T-helper 1 cell (primary cell): ENCODE results near the gene LRRC8E.

Experiments used
- DNase-seq, 5 donors: peaks; one replicate each; pipeline ENCODE4 v3.0.0-alpha.2; 2012 to 2020

The LRRC8E gene

DNA sequence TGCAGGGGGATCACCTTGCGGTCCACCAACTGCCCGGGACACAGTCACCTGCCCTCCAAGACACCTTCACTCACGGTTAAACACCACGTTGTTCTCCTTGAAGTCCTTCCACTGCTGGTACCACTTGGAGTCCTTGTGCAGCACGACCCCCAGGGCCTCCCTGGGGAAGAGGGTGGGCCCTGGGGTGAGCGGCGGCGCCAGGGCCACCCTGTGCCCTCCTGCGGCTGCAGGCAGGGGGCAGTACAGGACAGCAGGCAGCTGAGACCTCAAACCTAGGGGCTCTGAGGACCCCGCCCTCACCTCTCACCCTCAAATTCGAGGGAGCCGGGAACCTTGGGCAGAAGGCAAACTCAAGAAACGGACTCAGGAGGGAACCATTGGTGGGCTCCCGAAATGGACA is 45.1 kb downstream of the LRRC8E start:
- no peak for DNase-seq

DNA sequence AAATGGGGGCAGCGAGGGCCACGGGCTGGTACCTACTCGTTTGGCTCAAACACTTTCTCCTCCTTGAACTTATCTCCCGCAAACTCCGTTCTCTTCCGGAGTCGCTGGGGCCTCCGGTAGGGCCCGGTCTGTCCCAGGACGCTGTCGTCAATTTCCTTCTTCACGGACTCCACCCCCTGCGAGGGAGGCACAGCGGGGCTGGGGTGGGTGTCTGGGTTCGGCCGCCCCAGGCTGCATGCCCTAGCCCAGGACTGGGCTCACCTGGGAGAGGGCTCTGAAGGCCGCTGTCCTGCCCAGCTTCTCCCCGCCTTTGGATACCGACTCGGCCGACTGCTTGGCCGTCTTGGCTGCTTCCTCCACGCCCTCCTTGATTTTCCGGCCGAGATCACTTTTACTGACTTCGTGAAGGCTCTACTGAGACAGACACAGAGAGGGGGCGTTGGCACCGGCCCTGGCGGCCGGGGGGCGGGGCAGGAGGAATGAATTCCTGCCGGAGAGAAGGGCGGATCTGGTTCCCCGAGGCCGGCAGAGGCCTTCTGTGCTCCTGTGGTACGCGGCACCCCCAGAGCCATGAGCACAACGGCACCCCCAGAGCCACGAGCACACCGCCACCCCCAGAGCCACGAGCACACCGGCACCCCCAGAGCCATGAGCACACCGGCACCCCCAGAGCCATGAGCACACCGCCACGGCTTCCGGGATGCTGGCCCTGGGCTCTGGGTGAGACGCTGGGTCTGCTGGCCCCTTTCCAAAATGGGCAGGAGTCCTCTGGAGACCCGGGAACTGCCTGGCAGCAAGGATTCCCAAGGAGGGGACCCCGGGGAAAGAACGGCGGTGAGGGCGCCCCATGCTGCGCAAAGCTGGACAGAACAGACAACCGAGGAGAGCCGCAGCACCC is 45.8 kb downstream of the LRRC8E start:
- DNase-seq = no peak

DNA sequence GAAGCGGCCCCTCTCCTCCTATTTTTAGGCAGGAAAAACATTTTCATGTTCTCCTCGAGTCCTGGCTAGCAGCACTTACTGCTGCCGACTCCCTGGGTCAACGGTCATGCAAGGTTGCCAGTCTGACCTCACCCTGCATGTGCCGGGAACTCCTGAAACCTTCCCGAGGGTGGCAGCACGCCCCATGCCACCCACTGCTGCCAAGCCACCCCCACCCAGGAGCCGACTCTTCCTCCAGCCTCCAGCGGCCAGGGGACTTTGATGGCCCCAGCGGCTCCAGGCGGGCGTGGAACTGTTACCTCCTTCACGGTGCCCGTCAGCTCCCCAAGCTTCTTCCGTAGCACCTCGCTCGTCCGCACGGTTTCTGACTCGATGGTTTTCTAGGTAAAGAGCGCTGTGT is 46.5 kb downstream of the LRRC8E start:
- DNase-seq = no peak

DNA sequence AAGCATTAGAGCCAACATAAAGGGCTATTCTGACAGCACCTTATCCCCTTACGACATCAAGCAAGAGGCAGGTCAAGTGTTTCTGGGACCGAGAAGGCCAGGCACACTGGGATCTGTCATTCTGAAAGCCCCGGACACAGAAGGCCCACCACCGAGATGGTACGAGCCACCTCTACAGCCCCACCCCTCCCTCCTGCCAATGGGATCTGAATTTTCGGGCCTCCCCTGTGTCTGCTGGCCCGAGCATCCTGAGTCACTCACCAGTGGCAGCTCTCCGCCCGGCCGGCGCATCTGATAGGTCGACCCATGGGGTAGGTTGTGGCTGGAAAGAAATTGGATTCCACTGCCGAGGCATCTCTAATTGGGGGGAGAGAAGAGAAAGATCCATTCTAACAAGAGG is 52.5 kb downstream of the LRRC8E start:
- DNase-seq = no peak

DNA sequence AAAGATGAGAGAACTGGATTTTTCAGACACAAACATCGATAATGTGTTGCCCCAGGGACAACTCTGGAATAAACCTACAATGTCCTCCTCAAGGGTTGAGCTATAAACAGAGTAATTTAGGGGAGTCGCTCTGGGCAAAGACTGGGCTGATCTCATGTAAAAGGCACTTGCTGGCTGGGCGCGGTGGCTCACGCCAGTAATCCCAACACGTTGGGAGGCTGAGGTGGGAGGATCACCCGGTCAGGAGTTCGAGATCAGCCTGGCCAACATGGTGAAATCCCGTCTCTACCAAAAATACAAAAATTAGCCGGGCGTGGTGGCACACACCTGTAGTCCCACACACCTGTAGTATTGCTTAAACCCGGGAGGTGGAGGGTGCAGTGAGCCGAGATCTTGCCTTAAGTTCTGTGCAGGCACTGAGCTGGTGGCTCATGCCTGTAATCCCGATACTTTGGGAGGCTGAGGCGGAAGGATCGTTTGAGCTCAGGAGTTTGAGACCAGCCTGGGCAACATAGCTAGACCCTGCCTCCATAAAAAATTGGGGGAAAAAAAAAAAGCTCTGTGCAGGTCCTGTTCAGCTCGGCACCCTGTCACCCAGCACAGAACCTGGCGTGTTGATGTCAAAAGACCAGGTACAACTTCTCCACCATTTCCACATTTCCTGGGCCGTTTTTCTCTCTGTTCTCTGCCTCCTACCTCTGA is 53.7 kb downstream of the LRRC8E start:
- no peak for DNase-seq

DNA sequence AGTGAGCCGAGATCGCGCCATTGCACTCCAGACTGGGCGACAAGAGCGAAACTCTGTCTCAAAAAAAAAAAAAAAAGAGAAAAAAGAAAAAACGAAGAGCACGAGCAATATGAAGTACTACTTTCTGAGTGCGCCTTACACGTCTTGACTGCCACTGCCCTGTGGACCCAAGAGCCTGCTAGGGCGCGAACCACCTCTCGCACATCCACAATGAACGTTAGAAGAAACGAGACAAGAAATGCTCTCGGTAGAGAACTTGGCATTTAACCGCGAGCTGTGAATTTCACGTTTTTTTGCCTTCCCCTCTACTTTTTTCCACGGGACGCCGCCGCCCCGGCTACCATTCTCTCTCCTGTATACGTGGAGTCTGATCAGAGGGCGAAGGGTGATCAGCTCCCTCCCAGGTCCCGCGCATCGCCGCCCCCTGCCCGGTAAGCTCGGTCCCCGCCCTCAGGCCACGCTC is 54.7 kb downstream of the LRRC8E start:
- DNase-seq = no peak

DNA sequence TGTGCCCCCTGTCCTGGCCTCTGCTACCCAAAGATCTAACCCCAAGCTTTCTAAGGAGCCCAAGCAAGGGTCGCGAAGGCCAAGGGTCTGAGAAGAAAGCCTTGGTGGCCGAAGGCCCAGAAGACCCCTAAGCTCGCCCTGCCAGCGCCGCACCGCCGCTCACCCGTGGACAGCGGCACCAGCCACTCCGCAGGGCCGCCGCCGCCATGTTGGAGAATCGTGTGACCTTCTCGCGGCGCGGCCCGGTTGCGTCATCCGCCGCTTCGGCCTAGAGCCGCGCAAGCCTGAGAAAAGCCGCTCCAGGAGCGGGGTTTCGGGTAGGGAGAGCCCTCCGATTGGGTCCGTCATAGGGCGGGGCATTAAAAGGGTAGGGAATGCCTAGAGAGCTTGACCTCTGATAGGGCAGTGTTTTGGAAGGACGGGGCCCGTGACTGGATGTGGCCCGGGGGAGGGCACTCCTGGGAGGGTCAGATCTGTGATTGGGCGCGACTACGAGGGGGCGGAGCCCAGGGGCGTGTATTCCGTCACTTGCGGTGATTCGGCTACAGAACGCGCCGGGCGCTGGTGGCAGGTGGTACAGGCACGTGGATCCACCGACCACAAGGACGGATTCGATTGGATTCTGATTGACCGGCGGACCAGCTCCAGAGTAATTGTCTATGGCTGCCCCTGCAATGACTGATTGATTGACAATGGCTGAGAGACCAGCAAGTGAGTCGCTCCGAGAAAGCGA is 55.3 kb downstream of the LRRC8E start, which contains the start of gene TIMM44:
TIMM44 (minus strand) TSS at position 223 of the 733 bp plus-strand sequence; CDS start at position 208, 15 bp downstream.
- peak; percentile 96 to 99 (median 98) for DNase-seq

DNA sequence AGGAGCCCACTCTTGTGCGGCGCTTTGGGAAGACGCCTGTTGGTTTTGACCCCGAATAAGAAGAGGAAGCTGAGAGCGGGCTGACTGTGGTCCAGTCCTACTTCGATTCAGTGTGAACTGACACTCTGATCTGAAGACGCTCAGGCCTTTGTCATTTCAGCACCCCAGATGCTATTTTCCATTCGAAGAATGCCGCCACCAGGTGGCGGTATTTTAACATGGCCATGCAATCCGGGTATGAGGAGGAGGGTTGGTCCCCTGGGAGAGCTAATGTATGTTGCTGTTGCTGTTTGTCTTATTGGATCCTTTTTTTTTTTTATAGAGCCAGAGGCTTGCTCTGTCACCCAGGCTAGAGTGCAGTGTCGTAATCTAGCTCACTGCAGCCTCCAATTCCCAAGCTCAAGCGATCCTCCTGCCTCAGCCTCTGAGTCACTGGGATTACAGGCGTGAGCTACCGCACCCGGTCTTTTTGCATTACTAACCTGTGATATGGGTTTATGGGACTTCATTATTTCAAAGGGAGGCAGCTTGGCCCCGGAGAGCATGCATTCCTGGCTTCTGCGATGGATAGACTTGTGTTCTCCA is 56.0 kb downstream of the LRRC8E start:
- peak; percentile 62 to 86 (median 75) for DNase-seq

DNA sequence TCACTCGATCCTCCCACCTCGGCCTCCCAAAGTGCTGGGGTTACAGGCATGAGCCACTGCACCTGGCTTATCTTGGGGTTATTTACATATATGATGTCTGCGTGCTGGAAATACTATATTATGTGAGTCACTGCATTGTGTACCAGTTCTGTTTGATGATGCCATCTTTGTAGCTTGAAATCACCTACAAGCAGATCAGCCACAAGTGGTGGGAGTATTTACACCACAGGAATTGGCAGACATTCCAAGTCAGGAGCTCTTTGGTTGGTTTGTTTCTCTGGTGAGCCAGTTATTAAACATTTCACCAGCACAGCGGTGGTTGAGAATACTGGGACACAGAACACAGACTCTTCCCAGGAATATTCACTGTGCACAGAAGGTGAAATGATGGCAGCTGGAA is 59.6 kb downstream of the LRRC8E start:
- no peak for DNase-seq
